ENCODE measurements around the gene APP.

Gene APP

DNA sequence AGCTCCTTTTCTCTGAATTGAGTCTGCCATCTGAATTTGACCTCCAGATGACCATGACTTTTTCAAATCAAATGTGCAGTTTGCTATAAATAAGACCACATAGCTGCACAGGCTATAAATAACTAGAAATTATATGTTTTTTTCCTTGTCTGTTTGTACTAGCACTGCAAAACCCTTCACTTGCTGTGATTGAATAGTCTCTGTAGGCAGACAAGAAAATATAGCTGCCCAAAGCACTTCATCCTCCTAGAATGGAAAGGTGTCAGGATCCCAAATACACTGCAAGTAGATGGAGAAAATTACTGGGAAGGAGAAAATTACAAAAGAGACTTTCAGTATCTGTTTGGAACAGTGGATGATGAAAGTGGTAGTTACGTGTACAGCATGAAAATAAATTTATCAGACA lies 175.8 kb downstream of the APP start:
- H3K27me3 ChIP-seq (ENCODE audit: control insufficient read depth, insufficient read depth, low read length) = no peaks in the 10 kb centered on the region
- no peaks in the 10 kb centered on the region for H3K4me1 ChIP-seq (ENCODE audit: control insufficient read depth, insufficient read depth, low read length)
- no peak overlapping the region for H3K4me3 ChIP-seq (ENCODE audit: low read length)
- H3K9me3 ChIP-seq (ENCODE audit: control insufficient read depth, low read length) = no peaks in the 10 kb centered on the region
- H3K9ac ChIP-seq (ENCODE audit: low read length) = no peak overlapping the region
- H3K36me3 ChIP-seq (ENCODE audit: control insufficient read depth, insufficient read depth, low read length) = no peaks in the 10 kb centered on the region

DNA sequence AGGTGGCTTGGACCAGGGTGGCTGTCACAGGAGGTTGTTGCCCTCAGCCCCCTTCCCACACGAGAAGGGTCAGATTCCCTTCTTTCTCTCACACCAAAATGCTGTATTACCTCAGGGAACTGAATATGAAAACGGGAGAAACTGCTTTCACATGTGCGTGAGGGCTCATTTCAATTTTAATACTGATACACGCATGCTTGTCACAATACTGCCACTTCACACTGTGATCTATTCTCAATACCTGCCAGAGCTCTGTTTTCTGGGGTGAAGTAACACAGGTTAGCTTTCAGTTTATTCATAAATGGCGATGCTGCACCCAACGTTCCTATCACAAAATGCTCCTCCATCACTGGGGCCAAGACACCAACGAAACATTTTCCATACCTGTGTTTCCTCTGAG lies 181.8 kb downstream of the APP start:
- Histone ChIP-seq H3K9ac (ENCODE audit: low read length) (no peak overlapping the region), H3K4me3 (ENCODE audit: low read length) (no peak overlapping the region), H3K27me3 (ENCODE audit: control insufficient read depth, insufficient read depth, low read length) (no peaks in the 10 kb centered on the region), H3K4me1 (ENCODE audit: control insufficient read depth, insufficient read depth, low read length) (no peaks in the 10 kb centered on the region), H3K36me3 (ENCODE audit: control insufficient read depth, insufficient read depth, low read length) (no peaks in the 10 kb centered on the region), H3K9me3 (ENCODE audit: control insufficient read depth, low read length) (no peaks in the 10 kb centered on the region)

DNA sequence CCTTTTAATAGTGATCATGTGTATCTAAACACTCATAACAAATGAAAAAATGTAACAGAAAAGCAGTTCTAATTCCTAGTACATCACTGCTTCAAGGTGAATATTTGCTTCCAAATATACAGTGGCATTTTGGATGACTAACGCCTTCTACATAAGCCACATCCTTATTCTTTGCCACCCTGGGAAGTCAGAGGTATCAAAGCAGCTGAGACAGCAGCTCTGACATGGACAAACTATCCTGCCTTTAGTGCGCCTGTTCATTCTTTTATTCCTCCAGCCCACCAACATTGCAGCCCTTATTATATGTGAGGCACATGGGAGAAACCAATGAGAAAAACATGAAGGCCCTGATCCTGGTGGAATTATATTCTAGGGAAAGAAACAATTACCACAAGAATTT lies 183.0 kb downstream of the APP start:
- H3K9ac ChIP-seq (ENCODE audit: low read length) = no peak overlapping the region
- H3K4me1 ChIP-seq (ENCODE audit: control insufficient read depth, insufficient read depth, low read length) = no peaks in the 10 kb centered on the region
- no peak overlapping the region for H3K4me3 ChIP-seq (ENCODE audit: low read length)
- H3K36me3 ChIP-seq (ENCODE audit: control insufficient read depth, insufficient read depth, low read length) = no peaks in the 10 kb centered on the region
- no peaks in the 10 kb centered on the region for H3K9me3 ChIP-seq (ENCODE audit: control insufficient read depth, low read length)
- H3K27me3 ChIP-seq (ENCODE audit: control insufficient read depth, insufficient read depth, low read length) = no peaks in the 10 kb centered on the region

DNA sequence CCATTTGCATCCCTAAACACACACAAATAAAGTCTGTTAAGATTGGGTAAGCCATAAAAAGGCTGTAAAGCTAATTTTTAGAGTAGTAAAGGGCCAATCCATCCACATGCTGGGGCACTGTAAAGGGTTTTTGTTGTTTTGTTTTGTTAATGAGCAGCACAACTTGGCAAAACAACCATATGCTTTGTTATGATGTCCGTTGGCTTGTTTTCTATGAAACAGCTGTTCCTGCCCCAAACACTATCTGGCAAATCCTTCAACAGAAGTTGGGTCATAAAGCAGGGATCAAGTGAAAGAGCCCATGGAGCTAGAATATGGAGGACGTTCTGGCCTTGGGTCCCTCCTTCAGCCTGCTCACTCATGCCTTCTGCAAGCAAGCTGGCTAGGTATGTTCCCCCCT lies 183.6 kb downstream of the APP start:
- Histone ChIP-seq H3K4me3 (ENCODE audit: low read length) (no peak overlapping the region), H3K9me3 (ENCODE audit: control insufficient read depth, low read length) (no peaks in the 10 kb centered on the region), H3K36me3 (ENCODE audit: control insufficient read depth, insufficient read depth, low read length) (no peaks in the 10 kb centered on the region), H3K9ac (ENCODE audit: low read length) (no peak overlapping the region), H3K4me1 (ENCODE audit: control insufficient read depth, insufficient read depth, low read length) (no peaks in the 10 kb centered on the region), H3K27me3 (ENCODE audit: control insufficient read depth, insufficient read depth, low read length) (no peaks in the 10 kb centered on the region)

DNA sequence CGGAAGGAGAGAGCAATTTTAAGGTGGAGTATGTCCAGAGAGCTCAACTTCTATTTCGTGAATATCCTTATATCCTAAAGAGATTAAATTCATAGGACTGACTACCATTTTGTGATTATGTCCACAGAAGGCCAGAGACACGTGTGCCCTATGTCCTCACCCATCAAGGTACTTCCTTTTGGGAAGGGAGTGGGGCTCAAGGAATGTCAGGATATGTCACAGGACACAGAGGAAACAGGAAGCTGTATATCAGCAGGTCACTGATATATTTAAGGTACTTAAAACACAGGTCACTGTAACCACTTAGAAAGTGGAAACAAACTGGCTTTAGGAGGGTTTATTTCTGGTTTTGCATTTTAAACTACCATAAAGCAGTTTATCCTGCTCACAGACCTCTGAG lies 184.6 kb downstream of the APP start:
- Histone ChIP-seq H3K9ac (ENCODE audit: low read length) (no peak overlapping the region), H3K4me1 (ENCODE audit: control insufficient read depth, insufficient read depth, low read length) (no peaks in the 10 kb centered on the region), H3K27me3 (ENCODE audit: control insufficient read depth, insufficient read depth, low read length) (no peaks in the 10 kb centered on the region), H3K9me3 (ENCODE audit: control insufficient read depth, low read length) (no peaks in the 10 kb centered on the region), H3K4me3 (ENCODE audit: low read length) (no peak overlapping the region), H3K36me3 (ENCODE audit: control insufficient read depth, insufficient read depth, low read length) (no peaks in the 10 kb centered on the region)

DNA sequence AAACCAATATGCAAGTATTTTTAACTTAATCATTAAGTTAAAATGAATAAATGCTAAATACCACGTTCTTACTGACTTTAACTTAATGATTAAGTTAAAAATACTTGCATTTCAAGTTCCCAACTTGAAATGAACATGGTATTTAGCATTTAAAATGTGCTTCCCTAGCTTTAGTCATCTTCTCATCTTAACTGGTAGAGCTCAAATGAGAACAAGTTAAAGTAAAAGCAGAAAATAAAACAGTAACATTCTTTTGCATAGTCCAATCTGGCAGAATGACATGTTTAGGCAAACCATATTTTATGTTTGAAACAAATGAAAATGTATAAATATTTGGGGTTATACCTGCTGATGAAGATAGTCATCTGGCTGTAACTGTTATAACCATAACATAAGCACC lies 186.0 kb downstream of the APP start:
- Histone ChIP-seq H3K27me3 (ENCODE audit: control insufficient read depth, insufficient read depth, low read length) (no peaks in the 10 kb centered on the region), H3K36me3 (ENCODE audit: control insufficient read depth, insufficient read depth, low read length) (no peaks in the 10 kb centered on the region), H3K4me1 (ENCODE audit: control insufficient read depth, insufficient read depth, low read length) (no peaks in the 10 kb centered on the region), H3K9me3 (ENCODE audit: control insufficient read depth, low read length) (no peaks in the 10 kb centered on the region), H3K4me3 (ENCODE audit: low read length) (no peak overlapping the region), H3K9ac (ENCODE audit: low read length) (no peak overlapping the region)

DNA sequence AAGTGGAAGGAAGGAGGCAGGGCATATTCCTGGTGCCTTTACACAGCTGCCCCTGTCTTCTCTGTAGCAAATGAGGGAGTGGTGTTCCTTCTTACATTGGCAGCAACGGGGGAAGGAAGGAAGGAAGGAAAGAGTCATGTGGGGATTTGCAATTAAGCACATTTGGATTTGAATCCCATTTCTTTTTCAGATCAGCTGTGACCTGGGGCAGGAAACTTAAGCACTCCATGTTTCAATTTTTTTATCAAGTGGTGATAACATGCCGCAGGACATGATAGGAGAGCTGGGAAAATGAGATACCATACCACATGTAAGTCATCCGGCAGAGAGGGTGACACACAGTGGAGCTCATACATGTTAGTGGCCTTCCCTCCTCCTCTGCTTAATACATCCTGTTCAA lies 186.8 kb downstream of the APP start:
- no peaks in the 10 kb centered on the region for H3K4me1 ChIP-seq (ENCODE audit: control insufficient read depth, insufficient read depth, low read length)

DNA sequence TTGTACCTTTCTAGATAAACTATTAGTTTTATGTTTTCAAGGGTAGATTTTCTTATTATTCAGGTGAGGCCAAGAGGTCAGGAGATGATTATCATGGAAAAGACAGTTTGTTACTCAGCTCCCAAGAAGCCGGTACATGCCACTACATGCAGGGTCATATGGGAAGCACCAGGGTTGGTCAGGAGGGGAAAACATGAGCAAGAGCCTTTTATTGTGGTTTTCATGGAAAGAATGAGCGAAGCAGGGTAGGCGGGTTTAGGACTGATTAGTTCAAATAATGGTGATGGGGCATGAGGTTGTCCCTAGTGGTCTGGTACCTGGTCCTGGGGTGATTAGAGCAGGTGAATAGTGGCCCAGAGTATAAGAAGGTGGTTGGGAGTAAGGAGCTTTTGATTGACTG lies 189.9 kb downstream of the APP start:
- no peaks in the 10 kb centered on the region for H3K4me1 ChIP-seq (ENCODE audit: control insufficient read depth, insufficient read depth, low read length)
- no peaks in the 10 kb centered on the region for H3K9me3 ChIP-seq (ENCODE audit: control insufficient read depth, low read length)
- no peaks in the 10 kb centered on the region for H3K27me3 ChIP-seq (ENCODE audit: control insufficient read depth, insufficient read depth, low read length)
- H3K36me3 ChIP-seq (ENCODE audit: control insufficient read depth, insufficient read depth, low read length) = no peaks in the 10 kb centered on the region
- no peak overlapping the region for H3K4me3 ChIP-seq (ENCODE audit: low read length)
- H3K9ac ChIP-seq (ENCODE audit: low read length) = no peak overlapping the region

More for the DNA sequence above, 186.8 kb downstream of the APP start:
- Histone ChIP-seq H3K9ac (ENCODE audit: low read length) (no peak overlapping the region), H3K27me3 (ENCODE audit: control insufficient read depth, insufficient read depth, low read length) (no peaks in the 10 kb centered on the region), H3K4me3 (ENCODE audit: low read length) (no peak overlapping the region), H3K36me3 (ENCODE audit: control insufficient read depth, insufficient read depth, low read length) (no peaks in the 10 kb centered on the region), H3K9me3 (ENCODE audit: control insufficient read depth, low read length) (no peaks in the 10 kb centered on the region)

DNA sequence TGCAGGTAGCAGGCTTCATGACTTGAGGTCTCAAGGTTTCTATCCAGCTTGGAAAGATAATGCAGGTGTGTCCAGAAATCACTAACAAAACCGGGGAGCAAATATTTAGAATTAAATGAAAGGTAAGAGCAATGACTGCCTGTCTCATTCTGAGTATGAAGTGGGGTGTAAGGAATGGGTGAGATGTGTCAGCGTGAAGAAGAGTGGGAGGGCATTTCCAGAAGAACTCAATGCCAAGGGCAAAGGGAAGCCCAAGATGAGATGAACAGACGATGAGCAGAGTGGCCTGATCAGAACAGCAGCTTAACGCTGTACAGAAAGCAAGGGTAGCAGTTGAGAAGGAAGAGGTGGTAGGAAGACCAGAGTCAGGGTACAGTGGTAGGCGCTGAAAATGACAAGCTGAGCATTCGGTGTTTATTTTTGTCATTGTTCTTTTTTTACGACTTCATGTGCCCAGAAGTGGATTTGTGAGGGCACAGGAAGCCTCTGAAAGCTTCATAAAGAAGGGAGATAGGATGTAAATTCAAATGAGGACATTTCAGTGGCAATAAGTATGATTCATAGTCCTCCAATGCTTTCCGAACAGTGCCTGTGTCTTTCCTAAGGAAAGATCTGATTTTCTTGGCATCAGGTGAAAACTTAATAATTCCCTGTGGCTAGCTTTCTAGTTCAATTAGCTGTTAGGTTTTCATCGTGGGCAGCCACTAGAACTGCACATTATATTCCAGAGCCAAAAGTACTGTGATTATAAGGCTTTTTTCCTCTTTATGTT lies 190.5 kb downstream of the APP start:
- Histone ChIP-seq H3K9me3 (ENCODE audit: control insufficient read depth, low read length) (no peaks in the 10 kb centered on the region), H3K36me3 (ENCODE audit: control insufficient read depth, insufficient read depth, low read length) (no peaks in the 10 kb centered on the region), H3K27me3 (ENCODE audit: control insufficient read depth, insufficient read depth, low read length) (no peaks in the 10 kb centered on the region), H3K9ac (ENCODE audit: low read length) (no peak overlapping the region), H3K4me3 (ENCODE audit: low read length) (no peak overlapping the region), H3K4me1 (ENCODE audit: control insufficient read depth, insufficient read depth, low read length) (no peaks in the 10 kb centered on the region)

DNA sequence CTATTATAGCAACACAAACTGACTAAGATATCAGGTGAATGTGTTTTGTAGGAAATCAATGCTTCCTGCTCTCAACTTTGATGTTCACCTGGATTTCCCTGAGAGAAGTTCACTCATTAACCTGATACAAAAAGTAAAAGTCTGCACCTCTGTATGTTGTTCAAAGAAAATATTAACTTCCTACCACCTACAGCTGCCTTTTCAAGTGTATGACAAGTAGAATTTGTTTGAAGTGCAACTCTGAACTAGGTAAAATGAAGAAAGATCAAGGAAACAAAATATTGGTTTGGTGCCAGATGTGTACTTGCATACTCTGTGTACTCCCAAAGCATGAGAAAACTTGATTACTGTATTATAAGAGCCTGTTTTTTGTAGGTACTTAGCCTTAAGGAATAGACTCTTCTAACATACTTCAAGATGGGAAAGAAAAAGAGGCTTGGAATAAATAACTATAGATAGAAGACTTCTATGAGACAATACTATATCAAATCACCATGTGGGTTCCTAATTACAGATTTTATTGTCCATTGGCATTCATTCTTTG lies 193.4 kb downstream of the APP start:
- H3K9ac ChIP-seq (ENCODE audit: low read length) = no peak overlapping the region
- peaks cover 6% of the 10 kb centered on the region for H3K36me3 ChIP-seq (ENCODE audit: control insufficient read depth, insufficient read depth, low read length)
- no peak overlapping the region for H3K4me3 ChIP-seq (ENCODE audit: low read length)
- no peaks in the 10 kb centered on the region for H3K4me1 ChIP-seq (ENCODE audit: control insufficient read depth, insufficient read depth, low read length)
- no peaks in the 10 kb centered on the region for H3K27me3 ChIP-seq (ENCODE audit: control insufficient read depth, insufficient read depth, low read length)
- H3K9me3 ChIP-seq (ENCODE audit: control insufficient read depth, low read length) = no peaks in the 10 kb centered on the region

DNA sequence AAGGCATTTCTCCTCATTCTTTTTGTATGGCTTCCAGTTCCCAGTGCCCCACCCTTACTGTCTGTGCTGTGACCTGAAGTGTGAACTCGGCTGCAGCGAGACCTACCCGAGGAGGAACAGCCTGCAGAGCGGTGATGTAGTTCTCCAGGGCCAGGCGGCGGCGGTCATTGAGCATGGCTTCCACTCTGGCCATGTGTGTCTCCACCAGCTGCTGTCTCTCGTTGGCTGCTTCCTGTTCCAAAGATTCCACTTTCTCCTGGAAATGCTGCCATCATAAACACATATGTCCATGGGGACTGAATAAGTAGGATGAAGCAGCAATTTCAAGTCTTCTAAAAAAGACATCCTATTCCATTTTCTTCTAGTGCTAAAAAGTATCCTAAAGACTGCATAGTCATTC lies 195.6 kb downstream of the APP start:
- Histone ChIP-seq H3K4me1 (ENCODE audit: control insufficient read depth, insufficient read depth, low read length) (no peaks in the 10 kb centered on the region), H3K4me3 (ENCODE audit: low read length) (no peak overlapping the region), H3K36me3 (ENCODE audit: control insufficient read depth, insufficient read depth, low read length) (peaks cover 6% of the 10 kb centered on the region), H3K27me3 (ENCODE audit: control insufficient read depth, insufficient read depth, low read length) (no peaks in the 10 kb centered on the region), H3K9me3 (ENCODE audit: control insufficient read depth, low read length) (no peaks in the 10 kb centered on the region), H3K9ac (ENCODE audit: low read length) (no peak overlapping the region)

DNA sequence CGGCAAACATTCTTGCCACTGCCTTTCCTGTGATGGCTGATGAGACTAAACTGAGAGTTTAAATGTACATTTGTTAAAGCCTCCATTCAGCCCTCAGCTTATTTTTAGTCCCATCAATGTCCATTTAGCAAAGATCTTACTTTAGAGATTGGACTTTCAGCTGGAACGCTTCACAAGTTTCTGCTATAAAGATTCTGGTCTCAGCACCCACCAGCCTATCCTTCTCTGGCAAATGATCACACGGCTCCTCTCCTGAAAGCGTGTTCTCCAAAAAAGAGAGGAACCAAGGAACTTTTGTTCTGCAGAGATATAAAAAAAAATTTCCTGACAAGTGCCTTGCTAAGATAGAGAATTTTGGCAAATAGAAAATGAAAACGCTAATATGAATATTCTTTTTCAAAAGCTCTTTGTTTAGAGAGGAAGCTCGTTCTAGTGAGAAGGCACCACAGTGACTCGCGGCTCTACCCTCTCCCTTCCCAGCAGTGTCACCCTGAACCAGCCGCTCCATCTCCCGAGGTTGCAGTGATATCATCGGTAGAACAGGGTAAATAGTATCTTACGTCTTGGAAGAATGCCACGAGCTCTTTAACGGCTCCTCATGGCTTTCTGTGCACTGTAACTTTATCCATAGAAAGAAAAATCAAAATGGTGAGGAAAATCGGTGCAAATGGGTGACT lies 200.2 kb downstream of the APP start:
- peaks cover 6% of the 10 kb centered on the region for H3K36me3 ChIP-seq (ENCODE audit: control insufficient read depth, insufficient read depth, low read length)
- H3K27me3 ChIP-seq (ENCODE audit: control insufficient read depth, insufficient read depth, low read length) = no peaks in the 10 kb centered on the region
- no peaks in the 10 kb centered on the region for H3K9me3 ChIP-seq (ENCODE audit: control insufficient read depth, low read length)
- no peaks in the 10 kb centered on the region for H3K4me1 ChIP-seq (ENCODE audit: control insufficient read depth, insufficient read depth, low read length)
- H3K9ac ChIP-seq (ENCODE audit: low read length) = no peak overlapping the region
- no peak overlapping the region for H3K4me3 ChIP-seq (ENCODE audit: low read length)

Measured in mucosa of stomach (tissue), 1 donor.